HL-60 (cell line): ENCODE measurements around the gene TMEFF2.

Experiments
- DNase-seq, 2 experiments: peaks; one replicate each; pipeline ENCODE4 v3.0.0-alpha.2; 2010 to 2020; ENCODE audit warnings: low read depth in 1 of 2, low spot score in 1 of 2
- H3K27ac ChIP-seq: fragments of 250-450 bp; sonication (Bioruptor Pico); replicated peaks from 2 replicates; pipeline ENCODE4 v1.5.1; 2020; ENCODE audit warnings: mild to moderate bottlenecking, moderate library complexity
- H3K27me3 ChIP-seq: fragments of 250-450 bp; sonication (Bioruptor Pico); 2 replicates; pipeline ENCODE4 v1.5.1; 2021; ENCODE audit warnings: mild to moderate bottlenecking, moderate library complexity; ENCODE audit not compliant: insufficient read depth, poor library complexity, severe bottlenecking
- H3K4me3 ChIP-seq: replicated peaks from 2 replicates; pipeline ENCODE4 v1.5.1; 2011; ENCODE audit warnings: mild to moderate bottlenecking, control low read depth, low read length; ENCODE audit not compliant: insufficient read depth
- CTCF ChIP-seq: IDR thresholded peaks from one replicate; pipeline ENCODE4 v1.5.1; 2011; ENCODE audit warnings: low read length, control low read depth, inconsistent platforms; ENCODE audit not compliant: insufficient read depth
- GABPA ChIP-seq: IDR thresholded peaks from 2 replicates; pipeline ENCODE4 v1.6.1; 2012; ENCODE audit warnings: low read depth
- POLR2AphosphoS5 ChIP-seq: IDR thresholded peaks from 2 replicates; pipeline ENCODE4 v1.6.1; 2012; ENCODE audit warnings: low read depth
- SPI1 ChIP-seq: IDR thresholded peaks from 2 replicates; pipeline ENCODE4 v1.6.1; 2012; ENCODE audit warnings: low read depth, mild to moderate bottlenecking, borderline replicate concordance
- TF ChIP-seq, protein P1 (sequence below): IDR thresholded peaks from 2 replicates; pipeline ENCODE4 v1.6.1; 2012; ENCODE audit warnings: low read depth; ENCODE audit not compliant: insufficient replicate concordance

TMEFF2 gene

DNA sequence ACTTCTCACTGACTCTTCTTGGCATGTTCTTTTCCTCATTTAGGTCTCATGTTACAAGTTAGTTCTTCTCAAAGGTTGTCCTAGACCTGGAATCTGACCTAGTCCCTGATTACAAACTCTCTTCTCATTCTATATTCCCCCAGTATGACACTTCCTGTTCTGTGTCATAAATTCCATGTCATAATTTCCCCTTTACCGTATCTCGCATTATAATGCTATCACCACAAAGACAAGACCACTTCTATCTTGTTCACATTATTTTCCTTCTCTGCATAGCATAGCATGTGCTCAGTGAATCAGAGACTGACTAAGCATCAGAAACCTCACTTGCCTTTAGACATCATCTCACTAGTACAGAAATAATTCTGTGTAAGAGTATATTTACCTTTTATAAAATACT is 284.2 kb downstream of the TMEFF2 start:
- H3K4me3 ChIP-seq: no peak overlapping the region

DNA sequence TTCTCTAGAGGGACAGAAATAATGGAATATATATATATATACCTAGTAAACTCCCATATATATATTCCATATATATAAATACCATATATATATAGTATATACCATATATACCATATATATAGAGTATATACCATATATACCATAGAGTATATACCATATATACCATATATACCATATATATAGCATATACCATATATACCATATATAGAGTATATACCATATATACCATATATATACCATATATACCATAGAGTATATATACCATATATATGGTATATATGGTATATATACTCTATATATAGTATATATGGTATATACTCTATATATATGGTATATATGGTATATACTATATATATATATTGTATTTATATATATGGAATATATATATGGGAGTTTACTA is 285.9 kb downstream of the TMEFF2 start:
- H3K27me3 ChIP-seq: no peaks in the 10 kb centered on the region
- no peak overlapping the region for H3K27ac ChIP-seq
- no peak for DNase-seq
- H3K4me3 ChIP-seq: no peak overlapping the region
- TF ChIP-seq GABPA (no peak), SPI1 (no peak), CTCF (no peak), POLR2AphosphoS5 (no peak)
- TF ChIP-seq, protein P1, sequence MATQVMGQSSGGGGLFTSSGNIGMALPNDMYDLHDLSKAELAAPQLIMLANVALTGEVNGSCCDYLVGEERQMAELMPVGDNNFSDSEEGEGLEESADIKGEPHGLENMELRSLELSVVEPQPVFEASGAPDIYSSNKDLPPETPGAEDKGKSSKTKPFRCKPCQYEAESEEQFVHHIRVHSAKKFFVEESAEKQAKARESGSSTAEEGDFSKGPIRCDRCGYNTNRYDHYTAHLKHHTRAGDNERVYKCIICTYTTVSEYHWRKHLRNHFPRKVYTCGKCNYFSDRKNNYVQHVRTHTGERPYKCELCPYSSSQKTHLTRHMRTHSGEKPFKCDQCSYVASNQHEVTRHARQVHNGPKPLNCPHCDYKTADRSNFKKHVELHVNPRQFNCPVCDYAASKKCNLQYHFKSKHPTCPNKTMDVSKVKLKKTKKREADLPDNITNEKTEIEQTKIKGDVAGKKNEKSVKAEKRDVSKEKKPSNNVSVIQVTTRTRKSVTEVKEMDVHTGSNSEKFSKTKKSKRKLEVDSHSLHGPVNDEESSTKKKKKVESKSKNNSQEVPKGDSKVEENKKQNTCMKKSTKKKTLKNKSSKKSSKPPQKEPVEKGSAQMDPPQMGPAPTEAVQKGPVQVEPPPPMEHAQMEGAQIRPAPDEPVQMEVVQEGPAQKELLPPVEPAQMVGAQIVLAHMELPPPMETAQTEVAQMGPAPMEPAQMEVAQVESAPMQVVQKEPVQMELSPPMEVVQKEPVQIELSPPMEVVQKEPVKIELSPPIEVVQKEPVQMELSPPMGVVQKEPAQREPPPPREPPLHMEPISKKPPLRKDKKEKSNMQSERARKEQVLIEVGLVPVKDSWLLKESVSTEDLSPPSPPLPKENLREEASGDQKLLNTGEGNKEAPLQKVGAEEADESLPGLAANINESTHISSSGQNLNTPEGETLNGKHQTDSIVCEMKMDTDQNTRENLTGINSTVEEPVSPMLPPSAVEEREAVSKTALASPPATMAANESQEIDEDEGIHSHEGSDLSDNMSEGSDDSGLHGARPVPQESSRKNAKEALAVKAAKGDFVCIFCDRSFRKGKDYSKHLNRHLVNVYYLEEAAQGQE: no peak

More for the DNA sequence above, 284.2 kb downstream of the TMEFF2 start:
- no peak overlapping the region for H3K27ac ChIP-seq
- DNase-seq: no peak
- no peaks in the 10 kb centered on the region for H3K27me3 ChIP-seq
- TF ChIP-seq SPI1: peak; percentile 56; the same call in 1 of the 2 replicates
- TF ChIP-seq POLR2AphosphoS5: no peak

DNA sequence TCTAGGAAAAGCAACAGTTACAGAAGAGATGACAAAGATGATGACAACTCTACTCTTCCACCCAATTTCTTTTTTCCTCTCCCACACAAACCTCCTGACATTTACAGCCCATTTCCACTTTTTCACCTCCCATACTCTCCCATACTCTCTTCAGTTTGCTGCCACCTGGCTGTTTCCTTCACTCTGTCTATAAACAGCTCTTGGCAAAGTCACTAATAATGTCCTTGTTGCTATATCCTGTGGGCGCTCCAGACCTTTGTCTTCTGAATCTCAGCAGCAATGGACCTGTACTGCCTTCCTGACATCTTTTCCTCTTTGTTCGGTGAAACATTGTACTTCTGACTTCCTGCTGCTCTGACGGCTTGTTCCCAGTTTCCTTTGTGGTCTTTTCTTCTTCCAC is 287.2 kb downstream of the TMEFF2 start:
- no peak for DNase-seq
- TF ChIP-seq, protein P1: no peak
- TF ChIP-seq SPI1: no peak
- no peak for TF ChIP-seq POLR2AphosphoS5
- no peak for TF ChIP-seq GABPA
- TF ChIP-seq CTCF: no peak

DNA sequence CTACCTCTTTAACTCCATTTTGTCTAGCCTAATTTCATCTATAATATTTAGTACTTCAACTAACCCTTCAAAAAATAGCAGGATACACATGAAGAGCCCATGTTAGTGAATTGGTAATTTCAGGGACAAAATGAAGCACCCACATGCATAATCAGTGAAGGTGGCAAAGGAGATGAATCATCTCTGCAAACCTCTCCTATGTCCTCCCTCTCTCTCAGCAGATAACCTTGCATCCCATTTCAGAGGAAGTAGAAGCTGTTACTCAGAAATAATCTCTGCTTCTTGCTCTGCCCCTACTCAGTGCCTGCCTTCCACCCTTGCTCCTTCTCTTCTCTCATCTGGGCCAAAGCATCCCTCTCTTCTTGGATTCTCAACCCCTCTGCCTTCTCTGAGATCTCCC is 287.6 kb downstream of the TMEFF2 start:
- Histone ChIP-seq H3K27me3 (no peaks in the 10 kb centered on the region), H3K4me3 (no peak overlapping the region), H3K27ac (no peak overlapping the region)
- no peak for DNase-seq
- TF ChIP-seq CTCF (no peak), GABPA (no peak), SPI1 (no peak), POLR2AphosphoS5 (no peak)
- TF ChIP-seq, protein P1: no peak

More for the DNA sequence above, 287.2 kb downstream of the TMEFF2 start:
- H3K27me3 ChIP-seq: no peaks in the 10 kb centered on the region
- H3K27ac ChIP-seq: no peak overlapping the region
- no peak overlapping the region for H3K4me3 ChIP-seq
